OCI-LY3 (cell line): ENCODE results near the gene WWP2.

Experiments used
- EZH2phosphoT487 ChIP-seq: fragments of 200-600 bp; shearing (Covaris generic); IDR thresholded peaks from 2 replicates; pipeline ENCODE4 v1.6.1; 2018; ENCODE audit warnings: antibody characterized with exemption, mixed run types, low read depth
- TF ChIP-seq, protein P1 (sequence below): fragments of 200-600, 300-600 bp; sonication (generic); IDR thresholded peaks from 2 replicates; pipeline ENCODE4 v1.5.1; 2014; ENCODE audit warnings: antibody characterized with exemption, low read length, low read depth

DNA sequence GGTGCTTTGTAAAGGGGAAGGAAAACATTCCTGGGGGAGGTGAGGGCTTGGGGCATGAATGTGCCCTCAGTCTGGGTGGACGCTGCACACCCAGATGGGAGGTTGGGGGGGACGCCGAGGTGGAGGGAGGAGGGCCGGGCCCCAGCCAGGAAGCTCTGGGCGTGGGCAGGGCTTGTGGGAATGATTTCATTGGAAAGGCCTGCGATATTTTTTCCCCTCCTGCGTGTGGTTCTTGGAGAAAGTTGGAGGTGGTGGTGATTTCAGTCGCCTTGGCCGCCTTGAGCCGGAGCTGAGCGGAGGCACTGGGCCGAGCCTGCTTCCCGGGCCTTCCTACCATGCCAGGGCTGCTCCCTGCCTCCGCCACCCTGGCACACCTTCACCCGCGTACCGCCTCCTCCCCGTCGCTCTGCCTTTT is 162.7 kb downstream of the WWP2 start:
- TF ChIP-seq, protein P1, sequence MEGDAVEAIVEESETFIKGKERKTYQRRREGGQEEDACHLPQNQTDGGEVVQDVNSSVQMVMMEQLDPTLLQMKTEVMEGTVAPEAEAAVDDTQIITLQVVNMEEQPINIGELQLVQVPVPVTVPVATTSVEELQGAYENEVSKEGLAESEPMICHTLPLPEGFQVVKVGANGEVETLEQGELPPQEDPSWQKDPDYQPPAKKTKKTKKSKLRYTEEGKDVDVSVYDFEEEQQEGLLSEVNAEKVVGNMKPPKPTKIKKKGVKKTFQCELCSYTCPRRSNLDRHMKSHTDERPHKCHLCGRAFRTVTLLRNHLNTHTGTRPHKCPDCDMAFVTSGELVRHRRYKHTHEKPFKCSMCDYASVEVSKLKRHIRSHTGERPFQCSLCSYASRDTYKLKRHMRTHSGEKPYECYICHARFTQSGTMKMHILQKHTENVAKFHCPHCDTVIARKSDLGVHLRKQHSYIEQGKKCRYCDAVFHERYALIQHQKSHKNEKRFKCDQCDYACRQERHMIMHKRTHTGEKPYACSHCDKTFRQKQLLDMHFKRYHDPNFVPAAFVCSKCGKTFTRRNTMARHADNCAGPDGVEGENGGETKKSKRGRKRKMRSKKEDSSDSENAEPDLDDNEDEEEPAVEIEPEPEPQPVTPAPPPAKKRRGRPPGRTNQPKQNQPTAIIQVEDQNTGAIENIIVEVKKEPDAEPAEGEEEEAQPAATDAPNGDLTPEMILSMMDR, result no peak
- no peak for TF ChIP-seq EZH2phosphoT487
